A673 (cell line): ENCODE measurements around the gene SPPL3.

Source experiments
- CTCF ChIP-seq: fragments of 300-800, 200-600 bp; sonication (generic); conservative IDR thresholded peaks from 2 replicates; pipeline ENCODE4 v1.5.1; 2017; ENCODE audit warnings: low read depth, mild to moderate bottlenecking, antibody characterized with exemption, low read length, moderate library complexity, mixed read lengths
- EZH2 ChIP-seq: fragments of 200-600 bp; sonication (generic); IDR thresholded peaks from 2 replicates; pipeline ENCODE4 v1.6.1; 2017; ENCODE audit warnings: borderline replicate concordance, low read depth, mild to moderate bottlenecking, mixed read lengths, antibody characterized with exemption, low read length; ENCODE audit not compliant: poor library complexity, severe bottlenecking

- TF ChIP-seq CTCF (no peak), EZH2 (no peak)
Measured at GRCh38 chr12:120882055-120882555, 22.1 kb downstream of the SPPL3 start.
